Ovary (tissue), 3 donors: ENCODE measurements around the gene FGF4.

Experiments
- CTCF ChIP-seq, 3 donors: fragments of 450-650 bp in 2 of 3; fragments of 200-600 bp in 1 of 3; IDR thresholded peaks; one replicate each; pipeline versions ENCODE4 v1.5.1 to v1.8.0; 2016 to 2022; ENCODE audit warnings: antibody characterized with exemption in 3 of 3, mild to moderate bottlenecking in 1 of 3
- POLR2A ChIP-seq: fragments of 450-650 bp; IDR thresholded peaks from one replicate; pipeline ENCODE4 v1.6.1; 2017; ENCODE audit warnings: antibody characterized with exemption, mild to moderate bottlenecking, moderate library complexity
- donor health status: DM: no; HTN: no; CAD: no.

DNA sequence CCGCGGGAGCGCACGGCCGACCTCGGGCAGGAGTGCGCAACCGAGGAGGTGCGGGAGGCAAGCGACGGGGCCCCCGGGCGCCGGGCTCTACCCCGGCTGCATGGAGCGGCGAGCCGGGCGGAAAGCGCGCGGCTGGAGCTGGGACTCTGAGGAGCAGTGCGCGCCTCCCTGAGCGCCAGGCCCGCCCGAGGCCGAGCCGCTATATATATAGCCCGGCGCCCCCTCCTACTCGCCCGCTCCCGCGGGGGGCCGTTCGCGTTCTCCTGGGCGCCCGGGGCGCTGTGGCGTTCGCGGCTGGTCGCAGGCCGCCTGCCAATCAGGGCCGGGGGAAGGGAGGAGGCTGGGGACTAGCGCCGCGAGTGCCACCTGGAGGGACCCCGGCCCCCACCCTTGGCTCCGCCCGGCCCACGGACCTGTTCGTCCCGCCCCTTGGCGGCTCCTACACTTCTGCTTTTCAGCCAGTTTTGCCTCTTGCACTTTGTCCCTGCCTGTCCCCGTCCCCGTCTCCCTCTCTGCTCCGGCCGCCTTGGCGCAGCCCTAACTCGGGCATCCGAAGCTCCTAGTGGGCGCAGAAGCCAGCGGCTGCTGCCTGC is at the start of gene FGF4:
- TF ChIP-seq POLR2A = no peak
- TF ChIP-seq CTCF (IDR thresholded peaks at IDR 0.05) = no peak
